ENCODE results near the gene SEMA4D.

- no peak for TF ChIP-seq CTCF (IDR thresholded peaks at IDR 0.05)
- no peak for TF ChIP-seq POLR2A (IDR thresholded peaks at IDR 0.05)
- TF ChIP-seq POLR2AphosphoS5 (IDR thresholded peaks at IDR 0.05): no peak
Measured at GRCh38 chr9:89439571-89439970, 58.3 kb downstream of the SEMA4D start.
